Dermis blood vessel endothelial cell (primary cell): ENCODE measurements around the gene SSH2. TPM values are rescaled to one million over a fixed set of nuclear protein-coding genes. Genes with fewer than 3 reads are reported as not detected.
"Not testable (repeated sequence)": the region's sequence is repeated elsewhere in the genome, so short reads cannot be mapped to it uniquely, and the experiment has no call there.

Source experiments
- DNase-seq: peaks from one replicate; pipeline ENCODE4 v3.0.0; 2010
- total RNA-seq: library from RNA; depleted of rRNA; stranded (reverse); fragments of >200 nt; gene quantifications from 2 replicates; pipeline ENCODE4 v1.2.3, GENCODE V29; 2014

The SSH2 gene
- total RNA-seq, 1 donor from 2014 or later: 20.4 TPM

DNA sequence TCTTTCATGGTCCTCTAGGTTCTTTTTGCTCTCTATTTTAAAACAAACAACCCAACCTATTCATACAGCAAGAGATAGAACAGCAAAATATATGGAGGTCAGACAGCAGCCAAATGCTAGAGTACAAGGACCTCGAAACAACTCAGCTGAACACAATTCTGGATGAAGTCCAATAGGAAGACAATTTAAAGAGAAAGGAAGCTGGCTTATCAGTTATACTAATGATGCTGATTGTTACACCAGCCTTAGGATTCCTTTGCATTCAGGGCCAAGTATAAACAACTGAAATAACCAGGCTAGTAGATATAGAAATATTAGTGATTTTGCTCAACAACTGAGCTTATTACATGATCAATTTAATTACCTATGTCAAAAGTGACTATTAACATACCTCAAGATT lies 2.5 kb downstream of the SSH2 start:
- DNase-seq: peak; percentile 79

DNA sequence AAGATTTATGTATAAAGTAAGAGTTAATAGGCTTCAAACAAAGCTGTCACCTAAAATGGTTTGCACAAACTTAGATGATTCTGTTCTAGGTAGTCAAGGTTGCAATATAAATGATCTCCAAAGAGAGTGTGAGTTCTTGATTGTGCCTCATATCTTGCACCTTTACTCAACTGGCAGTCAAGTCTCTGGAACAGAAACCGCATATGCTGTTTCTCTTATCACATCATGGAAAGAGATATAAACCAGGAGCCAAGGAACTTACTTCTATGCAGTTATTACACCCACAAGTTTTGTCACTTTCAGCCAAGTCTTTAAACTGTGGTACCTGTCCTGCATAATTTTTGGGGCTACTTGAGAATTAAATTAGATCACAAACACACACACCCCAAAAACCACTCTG lies 5.2 kb downstream of the SSH2 start:
- DNase-seq: no peak

DNA sequence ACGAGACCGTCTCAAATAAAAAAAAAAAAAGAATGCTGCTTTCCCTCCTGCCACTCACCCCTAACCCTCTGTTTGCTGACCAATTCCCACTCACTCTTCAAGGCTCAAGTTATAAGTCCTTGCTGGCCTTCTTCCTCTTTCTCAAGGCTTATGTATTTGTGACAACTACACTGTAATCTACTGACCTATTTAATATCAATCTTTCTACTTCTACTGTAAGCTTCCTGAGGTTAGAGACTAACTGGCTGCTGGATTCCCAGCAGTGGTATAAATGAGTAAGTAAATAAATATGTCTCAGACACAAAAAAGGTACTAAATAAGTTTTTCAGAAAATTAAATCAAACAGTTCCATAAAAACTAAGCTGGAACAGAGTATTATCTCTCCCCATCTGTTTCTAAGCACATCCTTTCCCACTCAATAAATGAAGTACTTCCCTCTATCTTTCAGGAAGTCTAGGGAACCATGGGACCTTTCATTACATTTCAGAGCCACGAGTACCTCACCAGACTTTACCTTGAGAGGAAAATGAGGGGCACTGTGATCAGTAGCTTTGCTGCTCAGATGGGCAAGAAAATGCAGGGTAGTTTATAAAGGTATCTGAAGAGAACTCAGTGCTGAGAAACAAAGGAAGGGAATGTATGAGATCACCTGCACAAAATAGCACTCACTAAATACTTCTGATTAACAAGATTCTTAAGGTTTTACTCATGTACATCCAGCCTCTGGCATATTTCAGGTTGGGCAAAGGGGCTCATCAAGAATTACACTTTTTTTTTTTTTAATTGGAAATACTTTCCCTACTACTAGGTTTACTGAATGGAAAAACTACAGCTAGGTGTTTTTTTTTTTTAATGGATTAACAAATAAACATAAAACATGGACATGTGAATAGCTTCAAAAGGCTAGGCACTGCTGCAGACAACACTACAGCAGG lies 10.8 kb downstream of the SSH2 start:
- peak; percentile 72 for DNase-seq

DNA sequence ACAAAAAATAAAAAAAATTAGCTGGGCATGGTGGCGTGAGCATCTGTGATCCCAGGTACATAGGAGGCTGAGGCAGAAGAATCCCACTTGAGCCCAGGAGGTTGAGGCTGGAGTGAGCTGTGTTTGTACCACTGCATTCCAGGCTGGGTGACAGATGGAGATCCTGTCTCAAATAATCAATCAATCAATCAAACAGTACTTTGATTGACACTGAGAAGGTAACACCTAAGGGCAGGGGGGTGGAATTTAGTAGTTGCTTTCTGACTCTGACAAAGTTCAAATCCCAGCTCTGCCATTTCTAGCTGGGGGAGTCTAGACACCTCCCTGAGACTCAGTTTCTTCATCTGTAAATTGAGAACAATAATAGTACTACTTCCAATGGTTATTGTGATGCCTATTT lies 12.0 kb downstream of the SSH2 start:
- no peak for DNase-seq

DNA sequence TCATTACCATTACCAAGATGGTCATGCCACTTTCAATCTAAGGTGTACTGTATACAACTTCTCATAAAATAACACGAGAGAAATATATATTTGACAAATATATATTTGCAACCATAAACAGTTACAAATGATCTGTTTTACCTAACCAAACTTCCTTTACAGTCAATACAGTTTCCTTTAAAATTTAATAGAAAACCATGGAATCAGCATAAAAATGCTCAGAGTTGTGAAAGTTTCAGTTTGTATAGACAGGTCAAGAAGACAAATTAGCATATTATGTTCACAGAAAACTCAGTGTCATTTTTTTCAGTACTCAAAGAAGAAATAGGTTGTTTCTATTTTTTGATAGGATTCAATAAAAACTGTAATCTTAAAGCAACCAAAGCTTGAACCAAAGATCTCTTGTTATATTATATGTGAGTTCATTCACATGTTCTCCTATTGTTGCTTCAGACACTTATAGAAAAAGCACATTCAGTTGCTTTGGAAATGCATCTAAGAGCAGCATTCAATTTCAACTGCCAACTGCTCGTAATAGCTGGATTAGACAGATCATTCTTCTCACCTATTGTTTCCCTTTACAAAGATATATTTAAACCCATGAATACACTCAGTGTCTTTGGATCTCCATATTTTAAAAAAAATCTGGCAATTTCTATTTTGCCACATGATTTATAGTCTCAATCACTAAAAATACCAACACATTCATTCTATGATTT lies 15.1 kb downstream of the SSH2 start:
- DNase-seq: no peak

DNA sequence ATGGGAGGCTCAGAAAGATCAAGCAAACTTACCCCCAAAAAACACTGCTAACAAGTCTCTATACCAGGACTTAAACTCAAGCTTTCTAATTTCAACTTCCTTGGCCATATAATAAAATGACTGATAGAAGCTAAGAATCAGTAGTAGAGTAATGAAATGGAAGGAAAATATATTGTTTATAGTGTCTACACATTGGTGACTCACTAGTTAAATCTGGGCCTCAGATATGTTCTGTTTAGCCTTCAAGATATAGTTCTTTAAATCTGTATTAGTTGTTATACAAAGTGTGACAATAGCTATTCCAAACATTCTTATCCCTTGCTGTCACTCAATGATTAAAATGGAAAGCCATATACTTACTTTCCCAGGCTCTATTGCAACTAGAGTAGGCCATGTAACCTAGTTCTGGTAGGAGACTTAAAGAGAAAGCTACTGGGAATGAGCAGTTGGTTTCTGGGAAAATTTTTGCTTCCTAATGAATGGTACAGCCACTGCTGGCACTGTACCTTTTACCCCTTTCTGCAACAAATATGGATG lies 18.3 kb downstream of the SSH2 start:
- no peak for DNase-seq

DNA sequence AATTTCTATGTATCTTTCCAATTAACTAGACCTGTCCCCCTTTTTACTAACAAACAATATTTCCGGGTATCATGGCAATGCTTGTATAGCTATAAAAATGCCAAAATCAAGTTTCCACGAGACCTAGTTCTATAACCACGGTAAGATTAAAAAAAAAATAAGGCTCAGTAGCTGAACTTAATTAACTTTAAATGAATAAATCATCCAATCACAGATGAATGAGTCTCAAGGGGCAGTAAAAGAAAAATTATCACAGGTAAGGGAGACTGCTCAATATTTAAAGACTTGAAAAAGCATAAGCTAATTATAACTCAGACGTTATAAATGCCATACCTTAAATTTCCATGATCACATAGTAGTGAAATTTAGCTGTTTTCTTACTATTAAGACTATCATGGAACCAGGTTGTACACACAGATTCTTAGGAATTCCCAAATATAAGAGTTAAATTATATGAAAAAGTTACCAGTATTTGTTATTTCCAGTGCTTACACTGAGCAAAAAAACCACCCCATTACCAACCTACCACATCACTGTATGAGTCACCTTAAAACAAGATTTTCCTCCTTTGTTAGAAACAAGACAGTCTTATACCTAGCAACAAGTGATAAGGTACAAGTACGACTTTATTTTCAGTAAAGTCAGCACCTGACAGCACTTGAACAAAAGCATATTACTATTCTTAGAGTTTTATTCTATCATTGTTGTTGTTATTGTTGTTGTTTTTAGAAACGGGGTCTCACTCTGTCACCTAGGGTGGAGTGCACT lies 20.6 kb downstream of the SSH2 start:
- peak; percentile 23 for DNase-seq

DNA sequence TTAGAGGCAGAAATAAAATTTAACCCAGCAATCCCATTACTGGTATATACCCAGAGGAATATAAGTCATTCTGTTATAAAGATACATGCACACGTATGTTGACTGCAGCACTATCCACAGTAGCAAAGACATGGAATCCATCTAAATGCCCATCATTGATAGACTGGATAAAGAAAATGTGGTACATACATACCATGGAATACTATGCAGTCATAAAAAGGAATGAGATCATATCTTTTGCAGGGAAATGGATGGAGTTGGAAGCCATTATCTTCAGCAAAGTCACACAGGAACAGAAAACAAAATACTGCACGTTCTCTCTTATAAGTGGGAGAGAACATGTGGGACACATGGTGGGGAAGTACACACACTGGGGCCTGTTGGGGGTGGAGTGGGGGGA lies 23.1 kb downstream of the SSH2 start:
- DNase-seq: no peak

DNA sequence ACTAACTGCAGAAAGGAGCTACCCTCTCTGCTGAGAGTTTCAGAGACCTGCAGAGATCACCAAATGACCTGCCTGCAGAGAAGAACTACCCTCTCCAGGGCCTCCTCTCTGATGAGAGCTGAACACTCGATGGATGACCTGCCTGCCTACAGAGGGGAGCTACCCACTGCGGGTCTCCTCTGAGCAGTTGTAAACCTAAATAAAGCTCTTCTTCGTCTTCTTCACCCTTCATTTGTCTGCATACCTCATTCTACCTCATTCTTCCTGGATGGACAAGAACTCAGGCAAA lies 24.2 kb downstream of the SSH2 start:
- DNase-seq: no peak

DNA sequence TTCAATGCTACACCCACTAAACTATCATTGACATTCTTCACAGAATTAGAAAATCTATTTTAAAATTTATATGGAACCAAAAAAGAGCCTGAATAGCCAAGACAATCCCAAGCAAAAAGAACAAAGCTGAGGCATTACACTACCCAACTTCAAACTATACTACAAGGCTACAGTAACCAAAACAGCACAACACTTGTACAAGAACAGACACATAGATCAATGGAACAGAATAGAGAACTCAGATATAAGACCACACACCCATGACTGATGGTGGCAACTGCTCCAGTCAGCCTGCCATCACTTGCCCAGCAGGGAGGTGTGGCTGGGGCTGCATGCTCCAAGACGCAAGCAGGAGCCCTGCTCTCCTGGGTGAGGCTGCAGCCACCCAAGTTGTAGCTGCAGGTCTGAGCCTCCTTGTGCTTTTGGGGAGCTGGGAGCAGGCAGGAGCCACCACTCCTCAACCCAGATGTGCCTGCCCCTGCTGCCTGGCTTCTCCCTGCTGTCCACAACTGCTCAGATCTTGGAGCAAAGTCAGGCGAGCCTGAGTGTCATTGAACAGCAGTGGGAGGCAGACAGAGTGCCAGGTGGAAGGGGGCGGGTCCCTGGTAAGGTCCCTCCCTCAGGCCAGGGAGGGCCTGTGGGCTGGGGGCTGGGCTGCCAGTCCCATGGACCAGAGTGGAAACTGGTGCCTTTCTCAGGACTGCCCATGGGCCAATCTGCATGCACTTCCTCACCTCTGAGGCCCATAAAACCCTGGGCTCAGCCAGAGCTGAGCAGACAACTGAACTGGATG lies 24.7 kb downstream of the SSH2 start:
- DNase-seq: no peak

DNA sequence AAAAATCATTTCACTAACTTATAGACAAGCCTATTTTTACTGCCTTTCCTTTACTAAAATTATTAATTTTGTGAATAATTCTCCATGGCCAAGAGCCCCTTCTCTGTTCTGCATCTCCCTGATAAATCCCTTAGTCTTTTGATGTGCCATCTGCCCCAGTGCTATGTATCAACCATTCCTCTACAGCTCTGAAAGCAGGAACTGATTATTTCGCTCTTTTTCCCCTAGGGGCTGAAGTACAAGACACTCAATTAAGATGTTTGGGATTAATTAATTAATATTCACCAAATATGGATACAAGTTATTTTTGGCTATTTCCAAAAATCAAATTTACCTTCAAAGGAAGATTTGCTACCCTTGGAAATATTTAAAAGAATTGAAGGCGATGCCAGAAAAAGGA lies 26.6 kb downstream of the SSH2 start:
- DNase-seq: no peak

DNA sequence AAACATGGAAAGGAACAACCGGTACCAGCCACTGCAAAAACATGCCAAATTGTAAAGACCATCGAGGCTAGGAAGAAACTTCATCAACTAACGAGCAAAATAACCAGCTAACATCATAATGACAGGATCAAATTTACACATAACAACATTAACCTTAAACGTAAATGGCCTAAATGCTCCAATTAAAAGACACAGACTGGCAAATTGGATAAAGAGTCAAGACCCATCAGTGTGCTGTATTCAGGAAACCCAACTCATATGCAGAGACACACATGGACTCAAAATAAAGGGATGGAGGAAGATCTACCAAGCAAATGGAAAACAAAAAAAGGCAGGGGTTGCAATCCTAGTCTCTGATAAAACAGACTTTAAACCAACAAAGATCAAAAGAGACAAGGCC lies 32.9 kb downstream of the SSH2 start:
- not testable (repeated sequence) for DNase-seq

DNA sequence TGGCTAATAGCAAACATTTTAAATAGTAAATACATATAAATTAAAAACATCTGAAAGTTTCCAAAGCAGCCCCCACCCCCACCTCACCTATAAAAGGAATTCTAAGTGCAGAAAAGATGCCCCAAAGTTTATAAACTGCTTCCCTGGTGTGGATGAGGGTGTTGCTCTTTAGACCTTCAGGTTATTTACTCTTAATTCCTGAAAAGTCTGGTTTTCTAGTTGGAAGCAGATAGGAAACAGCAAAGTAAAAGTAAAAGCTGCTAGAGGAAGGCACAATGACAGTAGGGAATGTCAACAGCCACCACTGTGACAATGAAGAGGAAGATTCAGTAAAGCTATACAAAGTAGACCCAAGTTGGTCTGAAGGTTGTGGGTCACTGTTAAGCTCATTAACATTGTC lies 37.8 kb downstream of the SSH2 start:
- DNase-seq: no peak

DNA sequence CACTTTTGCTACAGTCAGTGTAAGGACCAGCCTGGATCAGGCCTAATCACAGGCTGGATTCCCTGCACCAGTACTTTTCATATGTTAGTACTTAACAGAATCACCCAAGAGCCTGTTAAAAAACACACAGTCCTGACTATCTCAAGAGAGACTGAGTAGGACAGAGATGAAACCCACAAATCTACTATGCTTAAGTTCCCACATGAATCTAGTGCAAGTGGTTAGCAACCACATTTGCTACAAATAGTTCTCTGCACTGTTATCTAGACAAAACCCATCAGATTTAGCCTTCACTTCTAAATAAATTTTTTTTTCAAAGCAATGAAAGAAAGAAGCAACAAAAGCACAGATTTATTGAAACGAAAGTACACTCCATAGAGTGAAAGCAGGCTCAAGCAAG lies 38.9 kb downstream of the SSH2 start:
- no peak for DNase-seq

DNA sequence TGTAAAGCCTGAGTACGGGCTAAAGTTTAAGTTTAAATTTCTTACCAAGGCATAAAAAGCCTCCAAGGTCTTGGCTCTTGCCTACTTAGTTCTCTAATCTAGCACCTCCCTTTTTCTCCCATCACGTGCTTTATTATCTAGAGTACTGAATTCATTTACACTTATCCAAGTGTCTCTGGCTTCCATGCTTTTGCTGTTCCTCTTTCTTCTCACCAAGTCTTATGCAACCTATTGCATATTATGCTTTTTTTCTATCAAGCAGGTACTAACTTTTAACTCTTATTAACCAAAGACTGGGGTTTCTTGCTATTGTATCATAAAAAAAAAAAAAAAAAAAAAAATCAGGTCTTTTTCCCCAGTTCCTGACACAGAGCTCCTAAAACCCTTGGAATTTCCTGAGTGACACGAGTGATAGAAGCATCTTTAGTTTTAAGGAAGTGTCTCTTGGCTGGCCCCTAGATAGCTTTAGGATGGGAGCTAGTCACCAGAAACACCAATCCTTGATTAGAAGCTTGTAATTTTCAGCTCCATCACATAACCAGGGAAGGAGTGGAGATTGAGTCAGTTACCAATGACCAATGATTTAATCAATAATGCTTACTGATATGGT lies 44.9 kb downstream of the SSH2 start:
- DNase-seq: no peak

DNA sequence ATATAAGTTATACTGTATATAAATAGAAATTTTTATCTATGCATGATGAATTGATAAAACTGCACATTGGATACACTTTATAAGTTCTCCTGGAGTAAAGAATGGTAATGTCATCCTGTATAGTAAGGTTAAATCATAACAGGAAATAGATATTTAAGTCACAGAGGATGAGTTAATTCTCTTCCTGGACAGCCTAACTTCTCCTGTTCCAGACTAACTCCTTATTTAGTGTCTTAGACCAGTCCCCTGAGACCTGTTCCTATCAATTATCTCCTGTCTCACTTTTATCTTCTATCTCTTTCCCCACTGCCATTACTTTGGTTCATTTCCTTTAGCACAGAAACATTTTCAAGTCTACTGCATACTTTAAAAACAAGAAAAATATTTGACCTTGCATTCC lies 46.5 kb downstream of the SSH2 start:
- peak; percentile 20 for DNase-seq

DNA sequence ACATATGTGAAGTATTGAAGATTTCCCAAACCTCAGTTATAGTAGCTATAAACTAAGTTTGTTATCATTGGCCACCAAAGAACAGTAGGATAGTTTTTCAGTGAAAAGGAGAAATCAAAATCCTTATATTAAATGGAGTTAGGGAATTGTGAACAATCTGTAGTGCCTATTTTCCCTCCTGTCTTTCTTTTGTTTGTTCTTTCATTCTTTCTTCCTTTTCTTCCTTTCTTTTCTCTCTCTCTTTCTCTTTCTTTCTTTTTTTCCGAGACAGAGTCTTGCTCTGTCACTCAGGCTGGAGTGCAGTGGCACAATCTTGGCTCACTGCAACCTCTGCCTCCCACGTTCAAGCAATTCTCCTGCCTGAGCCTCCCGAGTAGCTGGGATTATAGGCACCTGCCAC lies 48.8 kb downstream of the SSH2 start:
- DNase-seq: no peak

DNA sequence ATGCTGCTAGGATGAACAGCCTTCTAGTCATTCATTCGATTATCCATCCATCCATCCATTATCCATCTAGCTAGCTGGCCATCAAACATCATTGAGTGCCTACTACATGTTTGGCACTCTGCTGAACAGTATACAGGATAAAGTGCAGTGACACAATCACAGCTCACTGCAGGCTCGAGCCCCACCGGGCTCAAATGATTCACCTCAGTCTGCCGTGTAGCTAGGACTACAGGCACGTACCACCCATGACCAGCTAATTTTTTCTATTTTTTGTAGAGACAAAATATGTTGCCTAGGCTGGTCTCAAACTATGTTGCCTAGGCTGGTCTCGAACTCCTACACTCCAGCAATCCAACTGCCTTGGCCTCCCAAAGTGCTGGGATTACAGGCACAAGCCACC lies 50.0 kb downstream of the SSH2 start:
- no peak for DNase-seq

DNA sequence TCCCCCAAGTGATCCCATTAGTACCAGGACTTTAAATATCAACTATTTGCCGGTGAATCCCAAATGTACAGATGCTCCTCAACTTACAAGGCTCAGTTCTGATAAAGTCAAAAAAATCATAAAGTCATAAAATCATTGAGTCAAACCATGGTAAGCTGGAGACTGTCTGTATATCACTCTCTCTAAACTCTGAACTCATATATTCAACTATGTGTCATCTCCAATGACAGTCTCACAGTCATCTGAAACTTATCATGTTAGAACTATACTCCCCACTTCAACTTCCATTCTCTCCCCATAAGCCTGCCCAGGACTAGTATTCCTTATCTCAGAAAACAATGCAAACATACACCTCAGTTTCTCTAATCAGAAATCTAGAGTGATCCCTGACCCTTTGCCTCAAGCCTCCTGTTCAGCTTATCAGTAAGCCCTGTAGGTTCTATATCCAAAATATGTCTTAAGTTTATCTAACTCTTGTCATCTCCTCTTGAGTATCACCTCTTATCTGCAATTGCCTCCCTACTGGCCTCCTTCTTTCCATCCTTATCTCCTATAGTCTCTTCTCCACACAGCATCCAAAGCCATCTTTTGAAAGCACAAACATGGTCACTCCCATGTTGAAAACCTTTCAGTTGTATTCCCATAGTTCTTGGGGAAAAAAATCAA lies 55.0 kb downstream of the SSH2 start:
- no peak for DNase-seq

DNA sequence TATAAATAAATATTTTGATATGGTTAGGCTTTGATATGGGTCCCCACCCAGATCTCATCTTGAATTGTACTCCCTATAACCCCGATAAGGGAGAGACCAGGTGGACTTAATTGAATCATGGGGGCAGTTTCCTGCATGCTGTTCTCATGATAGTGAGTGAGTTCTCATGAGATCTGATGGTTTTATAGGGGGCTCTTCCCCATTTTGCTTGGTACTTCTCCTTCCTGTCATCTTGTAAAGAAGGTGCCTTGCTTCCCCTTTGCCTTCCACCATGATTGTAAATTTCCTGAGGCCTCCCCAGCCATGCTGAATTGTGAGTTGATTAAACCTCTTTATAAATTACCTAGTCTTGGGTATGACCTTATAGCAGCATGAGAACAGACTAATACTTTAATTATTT lies 55.7 kb downstream of the SSH2 start:
- DNase-seq: not testable (repeated sequence)

DNA sequence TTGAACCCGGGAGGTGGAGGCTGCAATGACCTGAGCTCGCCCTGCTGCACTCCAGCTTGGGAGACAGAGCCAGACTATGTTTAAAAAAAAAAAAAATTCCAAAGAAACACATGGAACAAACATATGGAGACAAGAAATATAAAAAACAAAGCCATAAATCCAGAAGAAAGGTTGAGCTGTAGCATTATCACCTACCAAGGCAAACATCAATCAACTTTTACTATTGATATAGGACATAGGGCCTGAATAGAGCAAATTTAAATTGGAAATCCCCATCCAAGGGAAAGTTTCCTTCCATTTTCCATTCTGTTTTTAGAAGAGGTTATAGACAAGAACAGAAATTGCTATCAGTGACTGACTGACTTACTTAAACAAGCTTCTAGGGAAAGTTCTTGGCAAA lies 56.6 kb downstream of the SSH2 start:
- no peak for DNase-seq
